H1 (cell line): ENCODE measurements around the gene TTC38. TPM values are rescaled to one million over a fixed set of nuclear protein-coding genes. Genes with fewer than 3 reads are reported as not detected.

ENCODE experiments used
- CTCF ChIA-PET: fragments of 300-600 bp; sonication (Branson Sonifier 250); formaldehyde crosslinking; loops from one replicate; lab custom pipeline; 2021; ENCODE audit not compliant: partially characterized antibody; lab: Charles Lee
- POLR2A ChIA-PET: fragments of 300-600 bp; sonication (Branson Sonifier 250); formaldehyde crosslinking; loops from one replicate; lab custom pipeline; 2021; ENCODE audit warnings: inconsistent platforms; ENCODE audit not compliant: partially characterized antibody; lab: Charles Lee
- DNase-seq, 2 experiments: peaks; one replicate each; pipeline versions ENCODE4 v3.0.0 to v3.0.0-alpha.2; 2010 to 2022; ENCODE audit warnings: low spot score in 2 of 2, low read depth in 1 of 2, mixed read lengths in 1 of 2
- FAIRE-seq: peaks from 2 replicates; lab custom pipeline; 2011; peaks lifted over from hg19 to GRCh38; lab: Jason Lieb, UNC
- H2AFZ ChIP-seq: 2 replicates; pipeline ENCODE4 v1.8.1; 2012; ENCODE audit warnings: low read length, inconsistent platforms
- H2AK5ac ChIP-seq: 2 replicates; pipeline ENCODE4 v1.6.1; 2013; ENCODE audit warnings: low read depth, low read length
- H2BK120ac ChIP-seq: replicated peaks from 2 replicates; pipeline ENCODE3; 2013; ENCODE audit warnings: low read depth, low read length, inconsistent platforms
- H2BK12ac ChIP-seq: 2 replicates; pipeline ENCODE4 v1.6.1; 2013; ENCODE audit warnings: low read depth, low read length
- H2BK15ac ChIP-seq: 2 replicates; pipeline ENCODE4 v1.6.1; 2013; ENCODE audit warnings: low read length
- H2BK20ac ChIP-seq: 2 replicates; pipeline ENCODE4 v1.6.1; 2013; ENCODE audit warnings: low read length
- H2BK5ac ChIP-seq: 2 replicates; pipeline ENCODE4 v1.6.1; 2013; ENCODE audit warnings: low read depth, low read length
- H3K14ac ChIP-seq: 2 replicates; pipeline ENCODE4 v1.6.1; 2013; ENCODE audit warnings: inconsistent platforms; ENCODE audit not compliant: insufficient read length
- H3K18ac ChIP-seq: 2 replicates; pipeline ENCODE4 v1.6.1; 2013; ENCODE audit warnings: low read length; ENCODE audit errors: extremely low read depth
- H3K23ac ChIP-seq: 2 replicates; pipeline ENCODE4 v1.6.1; 2013; ENCODE audit warnings: inconsistent platforms; ENCODE audit not compliant: insufficient read length
- H3K23me2 ChIP-seq: 2 replicates; pipeline ENCODE4 v1.6.1; 2013; ENCODE audit warnings: low read depth, low read length
- H3K27ac ChIP-seq: 2 replicates; pipeline ENCODE4 v1.6.1; 2011; ENCODE audit warnings: low read depth, low read length, inconsistent platforms
- H3K27me3 ChIP-seq, 4 experiments: replicated peaks in 1 of 4; 1 replicate in 1 of 4; 2 replicates in 3 of 4; pipeline versions ENCODE4 v1.6.1 to v1.8.1; 2011 to 2013; ENCODE audit warnings: low read length in 3 of 4, mild to moderate bottlenecking in 3 of 4, inconsistent platforms in 2 of 4, mixed read lengths in 2 of 4, moderate library complexity in 1 of 4; ENCODE audit not compliant: control insufficient read depth in 3 of 4, insufficient read depth in 3 of 4; ENCODE audit errors: extremely low read depth in 1 of 4
- H3K36me3 ChIP-seq, 4 experiments: 2 replicates each; pipeline versions ENCODE4 v1.6.1 to v1.8.1; 2011 to 2013; ENCODE audit warnings: mild to moderate bottlenecking in 4 of 4, low read length in 3 of 4, moderate library complexity in 2 of 4, control low read depth in 1 of 4, inconsistent platforms in 1 of 4; ENCODE audit not compliant: insufficient read depth in 4 of 4, control insufficient read depth in 2 of 4
- H3K4ac ChIP-seq: replicated peaks from 2 replicates; pipeline ENCODE3; 2013; ENCODE audit warnings: low read length, low read depth, mixed read lengths, inconsistent platforms; ENCODE audit not compliant: insufficient read length
- H3K4me1 ChIP-seq, 4 experiments: replicated peaks in 1 of 4; 1 replicate in 1 of 4; 2 replicates in 3 of 4; pipeline versions ENCODE4 v1.6.1 to v1.8.1; 2011 to 2013; ENCODE audit warnings: low read length in 3 of 4, inconsistent platforms in 2 of 4, mixed read lengths in 1 of 4; ENCODE audit not compliant: insufficient read depth in 4 of 4, control insufficient read depth in 3 of 4
- H3K4me2 ChIP-seq, 2 experiments: 2 replicates each; pipeline versions ENCODE4 v1.6.1 to v1.8.1; 2011 to 2013; ENCODE audit warnings: low read depth in 2 of 2, low read length in 2 of 2, control low read depth in 1 of 2, inconsistent platforms in 1 of 2, mild to moderate bottlenecking in 1 of 2; ENCODE audit not compliant: insufficient read depth in 1 of 2
- H3K4me3 ChIP-seq, 4 experiments: fragments of 200-600, 300-600 bp in 1 of 4; sonication (generic), shearing (Covaris generic), sonication (Bioruptor Twin) in 1 of 4; 2 replicates each; pipeline versions ENCODE4 v1.5.1 to v1.8.1; 2011 to 2016; ENCODE audit warnings: low read length in 4 of 4, low read depth in 3 of 4, control low read depth in 2 of 4, inconsistent platforms in 2 of 4, mild to moderate bottlenecking in 2 of 4, mixed read lengths in 1 of 4, moderate library complexity in 1 of 4; ENCODE audit not compliant: insufficient read depth in 2 of 4; ENCODE audit errors: extremely low read depth in 1 of 4
- H3K56ac ChIP-seq: replicated peaks from 2 replicates; pipeline ENCODE3; 2013; ENCODE audit warnings: low read depth, mild to moderate bottlenecking, mixed read lengths, low read length, inconsistent platforms; ENCODE audit not compliant: insufficient read length
- H3K79me1 ChIP-seq: 2 replicates; pipeline ENCODE4 v1.6.1; 2013; ENCODE audit warnings: low read depth, low read length, control low read depth
- H3K79me2 ChIP-seq, 2 experiments: 2 replicates each; pipeline versions ENCODE4 v1.6.1 to v1.8.1; 2012 to 2013; ENCODE audit warnings: low read length in 2 of 2, mild to moderate bottlenecking in 2 of 2, inconsistent platforms in 1 of 2; ENCODE audit not compliant: insufficient read depth in 2 of 2, control insufficient read depth in 1 of 2
- H3K9ac ChIP-seq, 4 experiments: replicated peaks in 1 of 4; 1 replicate in 1 of 4; 2 replicates in 3 of 4; pipeline versions ENCODE4 v1.6.1 to v1.8.1; 2011 to 2013; ENCODE audit warnings: low read depth in 3 of 4, low read length in 3 of 4, control low read depth in 2 of 4, mild to moderate bottlenecking in 2 of 4, moderate library complexity in 2 of 4, inconsistent platforms in 1 of 4; ENCODE audit errors: extremely low read depth in 1 of 4
- H3K9me3 ChIP-seq, 2 experiments: 2 replicates each; pipeline versions ENCODE4 v1.6.1 to v1.8.1; 2012 to 2013; ENCODE audit warnings: mild to moderate bottlenecking in 2 of 2, moderate library complexity in 2 of 2, control low read depth in 1 of 2, inconsistent platforms in 1 of 2, low read depth in 1 of 2, low read length in 1 of 2, mixed read lengths in 1 of 2; ENCODE audit not compliant: insufficient read depth in 2 of 2
- H4K20me1 ChIP-seq, 2 experiments: replicated peaks in 1 of 2; 2 replicates each; pipeline versions ENCODE3 to v1.8.1; 2011 to 2013; ENCODE audit warnings: inconsistent platforms in 2 of 2, low read length in 2 of 2, mild to moderate bottlenecking in 1 of 2; ENCODE audit not compliant: insufficient read depth in 2 of 2, control insufficient read depth in 1 of 2
- H4K5ac ChIP-seq: 2 replicates; pipeline ENCODE4 v1.6.1; 2013; ENCODE audit warnings: low read length, low read depth, mixed read lengths, inconsistent platforms; ENCODE audit not compliant: insufficient read length
- H4K8ac ChIP-seq: 2 replicates; pipeline ENCODE4 v1.8.0; 2013; ENCODE audit warnings: mild to moderate bottlenecking, moderate library complexity, low read length, inconsistent platforms; ENCODE audit not compliant: insufficient read depth; ENCODE audit errors: extremely low read depth
- H4K91ac ChIP-seq: replicated peaks from 2 replicates; pipeline ENCODE3; 2013; ENCODE audit warnings: low read length, mixed read lengths, inconsistent platforms; ENCODE audit not compliant: insufficient read length
- CTCF ChIP-seq, 3 experiments: IDR thresholded peaks; 1 replicate in 2 of 3; 2 replicates in 1 of 3; pipeline versions ENCODE4 v1.5.1 to v1.6.1; 2011; ENCODE audit warnings: low read length in 3 of 3, mild to moderate bottlenecking in 3 of 3, inconsistent platforms in 2 of 3, low read depth in 1 of 3, moderate library complexity in 1 of 3; ENCODE audit not compliant: insufficient read depth in 1 of 3; ENCODE audit errors: control extremely low read depth in 1 of 3
- FOSL1 ChIP-seq: IDR thresholded peaks from 2 replicates; pipeline ENCODE4 v1.6.1; 2011; ENCODE audit warnings: mild to moderate bottlenecking, low read depth, low read length, moderate library complexity; ENCODE audit not compliant: insufficient read depth
- RFX5 ChIP-seq: IDR thresholded peaks from 2 replicates; pipeline ENCODE4 v1.6.1; 2011; ENCODE audit warnings: low read depth, low read length, improper control_type of control experiment, borderline replicate concordance
- RXRA ChIP-seq: IDR thresholded peaks from 2 replicates; pipeline ENCODE4 v1.6.1; 2011; ENCODE audit warnings: low read depth, mild to moderate bottlenecking, low read length, moderate library complexity; ENCODE audit not compliant: insufficient read depth
- WGBS, 2 experiments: shearing (Covaris generic) in 1 of 2; methylation state at CpG; one replicate each; pipeline versions ENCODE4 v1.1.6 to v1.1.7; 2013 to 2015; ENCODE audit warnings: low lambda C conversion rate in 2 of 2, mixed read lengths in 2 of 2, inconsistent platforms in 1 of 2, low coverage in 1 of 2, missing lambda C conversion rate in 1 of 2; ENCODE audit not compliant: insufficient replicate concordance in 2 of 2, insufficient coverage in 1 of 2, insufficient read length in 1 of 2; ENCODE audit errors: extremely low coverage in 1 of 2, missing lambda C conversion rate in 1 of 2; 5-methylcytosine and 5-hydroxymethylcytosine counted together
- polyA plus RNA-seq, 7 experiments: library from polyadenylated mRNA; depleted of rRNA in 3 of 7; stranded (reverse) in 5 of 7; unstranded in 2 of 7; fragments of >200 nt in 5 of 7; fragments of 200-250 nt in 2 of 7; gene quantifications; 1 replicate in 5 of 7; 2 replicates in 1 of 7; 4 replicates in 1 of 7; pipeline versions ENCODE4 v1.2.1 to v1.2.3, GENCODE V29; 2011 to 2013; ENCODE audit warnings: missing spikeins in 2 of 7, mixed read lengths in 2 of 7
- total RNA-seq: library from RNA; stranded (reverse); fragmentation: NEBNext Ultra II Directional; extraction: Animal tissue kit (Norgen Biotek cat#: 25700); gene quantifications from 2 replicates; pipeline ENCODE4 v1.2.1, GENCODE V29; 2021

Gene TTC38
- total and polyA plus RNA-seq, 2 of the 8 experiments (the other 6 are each of a cell fraction or from before 2014, with no cell fraction given), result 25.3 to 34.8 TPM

GRCh38 chr22:46292732-46293131 lies 24.9 kb downstream of the TTC38 start:
- no peak overlapping the region for H2BK20ac ChIP-seq
- no peak for FAIRE-seq
- no peak overlapping the region for H2BK12ac ChIP-seq
- H4K8ac ChIP-seq, result no peak overlapping the region
- H4K5ac ChIP-seq, result no peak overlapping the region
- no peak overlapping the region for H3K23ac ChIP-seq
- ChIA-PET CTCF (no interaction called here), POLR2A (no interaction called here)
- no peak overlapping the region for H3K4me3 ChIP-seq
- H2AK5ac ChIP-seq, result no peak overlapping the region
- H3K23me2 ChIP-seq, result peaks cover 14% of the 10 kb centered on the region
- H3K36me3 ChIP-seq, result no peaks in the 10 kb centered on the region
- H3K4me2 ChIP-seq, result no peak overlapping the region
- no peaks in the 10 kb centered on the region; the same call in none of the 2 replicates for H3K79me1 ChIP-seq
- WGBS, 2 experiments, result 96% methylated on average over 14 of the region's 14 CpGs; no CpG with 5 or more reads in 1 of the 2 experiments
- H3K9me3 ChIP-seq, result no peaks in the 10 kb centered on the region
- H4K91ac ChIP-seq, result no peak overlapping the region
- peaks cover under 1 to 11% (median 3%) of the 10 kb centered on the region in 4 experiments; a peak in 4 of 7 replicates for H3K4me1 ChIP-seq
- H4K20me1 ChIP-seq, result no peaks in the 10 kb centered on the region
- H2BK15ac ChIP-seq, result no peak overlapping the region
- no peak overlapping the region for H2BK5ac ChIP-seq
- TF ChIP-seq CTCF (IDR thresholded peaks at IDR 0.05; ENCODE audit: control extremely low read depth in 1 of 3, insufficient read depth in 1 of 3, low read depth in 1 of 3, low read length in 3 of 3) (no peak), FOSL1 (no peak), RXRA (no peak), RFX5 (no peak)
- H3K18ac ChIP-seq, result no peak overlapping the region
- H3K27me3 ChIP-seq, result no peaks in the 10 kb centered on the region
- no peak for DNase-seq
- H2AFZ ChIP-seq, result no peak overlapping the region
- no peaks in the 10 kb centered on the region for H3K79me2 ChIP-seq
- H3K27ac ChIP-seq, result no peak overlapping the region; the same call in 1 of the 2 replicates
- H2BK120ac ChIP-seq, result no peak overlapping the region
- H3K14ac ChIP-seq, result no peak overlapping the region
- H3K4ac ChIP-seq, result no peak overlapping the region
- H3K9ac ChIP-seq, result no peak overlapping the region
- no peak overlapping the region for H3K56ac ChIP-seq
